Neural cell (in vitro differentiated cells): ENCODE results near the gene MAP3K20. TPM values are rescaled to one million over a fixed set of nuclear protein-coding genes. Genes with fewer than 3 reads are reported as not detected.

ENCODE experiments used
- H2AFZ ChIP-seq: fragments of 200-600, 300-800 bp; sonication (generic), shearing (Covaris generic); 2 replicates; pipeline ENCODE4 v1.6.0; 2014; ENCODE audit warnings: low read depth, mild to moderate bottlenecking, antibody characterized with exemption, low read length, moderate library complexity
- H3F3A ChIP-seq: fragments of 200-600 bp; shearing (Covaris generic); 2 replicates; pipeline ENCODE4 v1.6.1; 2016; ENCODE audit warnings: mild to moderate bottlenecking, moderate library complexity, mixed read lengths, antibody characterized with exemption, low read length; ENCODE audit not compliant: insufficient read depth, poor library complexity, severe bottlenecking
- H3K27ac ChIP-seq: fragments of 200-600, 300-800 bp; sonication (generic), shearing (Covaris generic); 2 replicates; pipeline ENCODE4 v1.5.1; 2014; ENCODE audit warnings: mild to moderate bottlenecking, low read length, moderate library complexity
- H3K27me3 ChIP-seq: fragments of 300-800, 200-600 bp; sonication (generic), shearing (Covaris generic); 2 replicates; pipeline ENCODE4 v1.6.0; 2014; ENCODE audit warnings: mild to moderate bottlenecking, low read depth, low read length, moderate library complexity; ENCODE audit not compliant: insufficient read depth
- H3K36me3 ChIP-seq: fragments of 300-800, 200-600 bp; sonication (generic), shearing (Covaris generic); 2 replicates; pipeline ENCODE4 v1.5.1; 2014; ENCODE audit warnings: mild to moderate bottlenecking, antibody characterized with exemption, low read length, moderate library complexity; ENCODE audit not compliant: insufficient read depth
- H3K4me2 ChIP-seq: fragments of 300-800, 200-600 bp; sonication (generic), shearing (Covaris generic); 2 replicates; pipeline ENCODE4 v1.6.0; 2014; ENCODE audit warnings: mild to moderate bottlenecking, low read length
- H3K4me3 ChIP-seq: fragments of 300-800, 200-600 bp; sonication (generic), shearing (Covaris generic); 2 replicates; pipeline ENCODE4 v1.5.1; 2014; ENCODE audit warnings: mild to moderate bottlenecking, low read length, moderate library complexity
- H3K79me2 ChIP-seq: fragments of 200-600 bp; shearing (Covaris generic); replicated peaks from 2 replicates; pipeline ENCODE4 v1.6.0; 2014; ENCODE audit warnings: mild to moderate bottlenecking, low read length, moderate library complexity; ENCODE audit not compliant: insufficient read depth
- H3K9ac ChIP-seq: fragments of 300-800, 200-600 bp; sonication (generic), shearing (Covaris generic); 2 replicates; pipeline ENCODE4 v1.6.1; 2016; ENCODE audit warnings: mild to moderate bottlenecking, low read length, mixed read lengths
- H3K9me2 ChIP-seq: fragments of 200-600 bp; shearing (Covaris generic); 2 replicates; pipeline ENCODE4 v1.6.1; 2016; ENCODE audit warnings: mild to moderate bottlenecking, low read length, mixed read lengths; ENCODE audit not compliant: insufficient read depth
- H3K9me3 ChIP-seq: fragments of 200-600, 300-800 bp; sonication (generic), shearing (Covaris generic); 2 replicates; pipeline ENCODE4 v1.6.1; 2016; ENCODE audit warnings: mild to moderate bottlenecking, mixed run types, low read length, moderate library complexity, mixed read lengths
- H4K20me1 ChIP-seq: fragments of 200-600 bp; shearing (Covaris generic); 2 replicates; pipeline ENCODE4 v1.6.1; 2016; ENCODE audit warnings: mild to moderate bottlenecking, mixed run types; ENCODE audit not compliant: insufficient read depth
- CTCF ChIP-seq: fragments of 450-650 bp; IDR thresholded peaks from 2 replicates; pipeline ENCODE4 v1.5.1; 2014; ENCODE audit warnings: antibody characterized with exemption, mild to moderate bottlenecking, moderate library complexity; ENCODE audit not compliant: poor library complexity, severe bottlenecking
- EP300 ChIP-seq: fragments of 450-650 bp; conservative IDR thresholded peaks from 2 replicates; pipeline ENCODE4 v1.6.1; 2014; ENCODE audit warnings: antibody characterized with exemption, mild to moderate bottlenecking, moderate library complexity; ENCODE audit not compliant: poor library complexity, severe bottlenecking
- EZH2 ChIP-seq: fragments of 200-600, 300-800 bp; shearing (Covaris generic), sonication (generic); IDR thresholded peaks from 2 replicates; pipeline ENCODE4 v1.6.1; 2014; ENCODE audit warnings: antibody characterized with exemption, low read length, borderline replicate concordance, mild to moderate bottlenecking; ENCODE audit not compliant: insufficient read depth, poor library complexity, severe bottlenecking
- MXI1 ChIP-seq: fragments of 450-650 bp; conservative IDR thresholded peaks from 2 replicates; pipeline ENCODE4 v1.6.1; 2014; ENCODE audit warnings: antibody characterized with exemption, mild to moderate bottlenecking; ENCODE audit not compliant: poor library complexity, severe bottlenecking
- POLR2AphosphoS5 ChIP-seq: IDR thresholded peaks from 2 replicates; pipeline ENCODE4 v1.6.1; 2012
- RAD21 ChIP-seq: fragments of 450-650 bp; conservative IDR thresholded peaks from 2 replicates; pipeline ENCODE4 v1.6.1; 2014; ENCODE audit warnings: antibody characterized with exemption, mild to moderate bottlenecking, moderate library complexity
- REST ChIP-seq: IDR thresholded peaks from 2 replicates; pipeline ENCODE4 v1.6.1; 2012; ENCODE audit warnings: borderline replicate concordance
- SMC3 ChIP-seq: fragments of 450-650 bp; conservative IDR thresholded peaks from 2 replicates; pipeline ENCODE4 v1.6.1; 2014; ENCODE audit warnings: antibody characterized with exemption, mild to moderate bottlenecking, moderate library complexity; ENCODE audit not compliant: poor library complexity
- TAF1 ChIP-seq: IDR thresholded peaks from 2 replicates; pipeline ENCODE4 v1.6.1; 2012; ENCODE audit warnings: low read depth
- polyA plus RNA-seq: library from polyadenylated mRNA; depleted of rRNA; stranded (reverse); fragments of >200 nt; gene quantifications from 2 replicates; pipeline ENCODE4 v1.2.3, GENCODE V29; 2014

Gene MAP3K20
- polyA plus RNA-seq, 1 donor from 2014 or later = 0.48 TPM

- H2AFZ ChIP-seq = no peak overlapping the region
- H3K27me3 ChIP-seq = no peaks in the 10 kb centered on the region
- no peaks in the 10 kb centered on the region for H3K79me2 ChIP-seq
- H3K4me3 ChIP-seq = no peak overlapping the region
- H3K9ac ChIP-seq = no peak overlapping the region
- no peaks in the 10 kb centered on the region for H3K9me2 ChIP-seq
- TF ChIP-seq TAF1 (no peak), EP300 (no peak), EZH2 (no peak), REST (no peak), SMC3 (no peak), MXI1 (no peak), CTCF (no peak)
- H3K4me2 ChIP-seq = no peak overlapping the region
- H3K27ac ChIP-seq = no peak overlapping the region
- H4K20me1 ChIP-seq = no peaks in the 10 kb centered on the region
- H3K36me3 ChIP-seq = no peaks in the 10 kb centered on the region
- H3F3A ChIP-seq = no peaks in the 10 kb centered on the region
- H3K9me3 ChIP-seq = no peaks in the 10 kb centered on the region
Observed at GRCh38 chr2:173214213-173214612, 138.6 kb downstream of the MAP3K20 start.

- Histone ChIP-seq H3K9me3 (no peaks in the 10 kb centered on the region), H3K9me2 (no peaks in the 10 kb centered on the region), H3F3A (no peaks in the 10 kb centered on the region), H3K27me3 (no peaks in the 10 kb centered on the region), H3K4me3 (no peak overlapping the region), H3K9ac (no peak overlapping the region), H3K27ac (no peak overlapping the region), H3K36me3 (no peaks in the 10 kb centered on the region), H3K79me2 (no peaks in the 10 kb centered on the region), H3K4me2 (no peak overlapping the region), H2AFZ (no peak overlapping the region), H4K20me1 (no peaks in the 10 kb centered on the region)
- TF ChIP-seq POLR2AphosphoS5 = no peak
- no peak for TF ChIP-seq RAD21
- no peak for TF ChIP-seq SMC3
- no peak for TF ChIP-seq TAF1
- no peak for TF ChIP-seq REST
- TF ChIP-seq EP300 = no peak
- no peak for TF ChIP-seq MXI1
- no peak for TF ChIP-seq CTCF
- TF ChIP-seq EZH2 = no peak
Observed at GRCh38 chr2:173215316-173215715, 139.7 kb downstream of the MAP3K20 start.
